ENCODE measurements around the gene GRB2. TPM values are rescaled to one million over a fixed set of nuclear protein-coding genes. Genes with fewer than 3 reads are reported as not detected.

The GRB2 gene
- total RNA-seq, 2 donors from 2014 or later, result 209 to 218 TPM

DNA sequence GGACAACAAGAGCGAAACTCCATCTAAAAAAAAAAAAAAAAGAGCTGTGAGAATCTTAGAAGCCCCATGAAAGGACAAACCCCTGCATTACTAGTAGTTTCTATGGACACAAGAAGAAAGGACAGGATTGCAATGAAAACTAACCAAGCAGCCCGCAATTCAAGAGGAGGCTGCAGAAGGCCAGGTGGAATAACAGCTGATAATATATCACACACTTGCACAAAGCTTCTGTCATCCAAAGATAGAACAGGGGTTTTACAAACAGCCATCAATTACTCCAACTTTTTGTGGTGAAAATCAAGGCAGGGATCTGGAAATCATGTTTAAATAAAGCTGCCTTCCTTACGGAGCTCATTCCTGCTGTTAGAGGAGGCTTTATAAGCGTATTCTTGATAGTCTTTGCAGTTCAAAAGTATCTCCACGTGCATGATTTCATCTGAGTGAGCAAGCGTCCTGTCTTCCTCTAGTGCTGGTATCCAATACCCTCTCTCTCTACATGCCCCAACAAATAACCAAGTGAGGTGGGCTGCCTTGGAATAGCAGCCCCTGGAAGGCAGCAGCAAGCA is 27.8 kb upstream of the GRB2 start:
- H3K36me3 Mint-ChIP-seq (ENCODE audit: insufficient read depth in 2 of 2), result no peaks in the 10 kb centered on the region
- no peaks in the 10 kb centered on the region for H3K27me3 Mint-ChIP-seq (ENCODE audit: low read depth)
- no peaks in the 10 kb centered on the region for H3K9me3 Mint-ChIP-seq
- ATAC-seq (replicated peaks in 1 of 2) (no peak), DNase-seq (no peak)
- no peak overlapping the region for H3K27ac Mint-ChIP-seq
- H3K4me3 Mint-ChIP-seq, result no peak overlapping the region
- peaks cover 8% of the 10 kb centered on the region for H3K4me1 Mint-ChIP-seq (ENCODE audit: low read depth)

DNA sequence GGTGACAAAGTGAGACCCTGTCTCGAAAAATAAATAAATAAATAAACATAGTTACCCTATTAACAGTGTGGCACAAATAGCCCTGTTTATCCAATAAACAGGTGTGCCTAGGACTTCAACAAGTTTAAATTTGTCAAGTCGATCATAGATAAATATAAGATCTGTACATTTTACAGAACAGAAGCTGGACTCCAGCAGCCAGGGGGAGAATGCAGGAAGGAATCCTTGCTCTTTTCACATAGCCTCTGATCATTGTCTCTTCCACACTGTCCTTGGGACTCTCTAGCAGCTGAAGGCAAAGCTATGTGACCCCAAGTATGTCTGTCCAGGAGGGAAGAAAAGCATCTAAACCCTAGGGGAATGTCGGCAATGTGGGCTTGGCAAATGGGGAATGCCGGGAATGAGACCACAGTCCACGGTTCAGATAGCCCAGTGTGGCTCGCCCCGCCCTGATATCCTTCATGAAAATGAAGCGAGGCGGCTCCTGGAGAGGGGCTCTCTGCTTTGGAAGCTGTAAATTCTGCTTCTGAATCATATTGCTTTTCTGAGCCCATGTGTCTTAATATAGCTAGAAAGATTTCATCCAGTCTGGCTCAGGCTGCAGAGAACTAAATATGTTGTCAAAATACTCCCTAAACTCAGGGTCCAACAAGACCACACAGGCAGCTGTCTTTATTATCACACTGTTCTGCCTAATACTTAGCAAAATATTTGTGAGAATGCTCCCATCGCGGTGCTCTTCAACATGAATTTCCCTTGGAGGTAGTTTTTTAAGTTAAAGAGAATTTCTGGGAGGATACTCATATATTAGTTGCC is 24.9 kb upstream of the GRB2 start:
- Mint-ChIP-seq H3K36me3 (ENCODE audit: insufficient read depth in 2 of 2) (no peaks in the 10 kb centered on the region), H3K9me3 (no peaks in the 10 kb centered on the region), H3K27ac (no peak overlapping the region), H3K4me3 (no peak overlapping the region), H3K4me1 (ENCODE audit: low read depth) (peaks cover 17% of the 10 kb centered on the region), H3K27me3 (ENCODE audit: low read depth) (no peaks in the 10 kb centered on the region)
- ATAC-seq (replicated peaks in 1 of 2), result no peak
- DNase-seq, result no peak

DNA sequence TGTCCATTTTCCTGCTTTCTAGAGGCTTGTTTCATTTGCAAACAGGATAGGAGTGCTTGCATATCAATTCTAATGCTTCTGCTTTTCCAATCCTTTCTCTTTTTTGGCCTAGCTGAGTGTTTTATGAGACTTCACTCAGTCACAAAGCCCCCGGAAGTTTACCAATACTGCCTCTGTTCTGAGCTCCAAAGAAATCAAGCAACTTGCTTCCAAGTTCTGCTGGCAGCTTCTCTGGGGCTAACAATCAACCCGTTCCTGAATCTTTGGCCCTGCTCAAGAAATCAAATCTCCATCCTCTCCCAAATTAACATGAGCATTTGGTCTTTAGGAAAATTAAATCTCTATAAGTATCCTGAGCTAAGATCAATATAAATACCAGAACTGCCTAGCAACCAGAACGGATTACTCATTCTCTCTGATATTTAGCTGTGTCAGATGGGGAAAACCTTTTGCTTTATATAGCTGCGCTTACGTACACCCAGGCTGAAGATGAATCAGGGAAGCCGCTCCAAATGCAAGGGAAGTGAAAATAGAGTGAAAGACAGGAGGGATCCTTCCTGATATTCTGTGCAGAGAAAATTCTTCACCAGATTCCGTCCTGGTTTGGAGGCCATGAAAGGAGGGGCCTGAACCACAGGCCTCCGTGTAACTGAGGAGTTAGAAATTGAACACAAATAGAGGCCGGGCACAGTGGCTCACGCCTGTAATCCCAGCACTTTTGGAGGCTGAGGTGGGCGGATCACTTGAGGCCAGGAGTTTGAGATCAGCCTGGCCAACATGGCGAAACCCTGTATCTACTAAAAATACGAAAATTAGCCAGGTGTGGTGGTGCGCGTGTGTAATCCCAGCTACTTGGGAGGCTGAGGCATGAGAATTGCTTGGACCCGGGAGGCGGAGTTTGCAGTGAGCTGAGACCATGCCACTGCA is 23.3 kb upstream of the GRB2 start:
- Mint-ChIP-seq H3K36me3 (ENCODE audit: insufficient read depth in 2 of 2) (no peaks in the 10 kb centered on the region), H3K27ac (no peak overlapping the region), H3K9me3 (no peaks in the 10 kb centered on the region), H3K4me3 (no peak overlapping the region), H3K27me3 (ENCODE audit: low read depth) (no peaks in the 10 kb centered on the region), H3K4me1 (ENCODE audit: low read depth) (peaks cover 17% of the 10 kb centered on the region)
- no peak for DNase-seq
- ATAC-seq (replicated peaks in 1 of 2), result peak in 1 of 2 donors; percentile 63

DNA sequence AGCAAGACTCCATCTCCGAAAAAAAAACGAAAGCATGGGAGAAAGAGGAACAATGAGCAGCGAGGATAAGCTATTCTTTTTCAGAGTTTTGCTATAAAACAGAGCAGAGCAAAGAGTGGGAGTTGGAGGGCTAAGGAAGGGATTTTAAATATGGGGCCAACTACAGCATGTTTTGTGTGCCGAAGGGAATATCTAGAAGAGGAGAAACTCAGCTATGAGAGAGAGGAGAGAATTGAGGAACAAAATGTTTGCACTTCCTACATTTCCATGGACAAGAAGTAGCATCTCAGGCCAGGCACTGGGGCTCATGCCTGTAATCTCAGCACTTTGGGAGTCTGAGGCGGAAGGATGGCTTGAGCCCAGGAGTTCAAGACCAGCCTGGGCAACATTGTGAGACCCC is 13.1 kb upstream of the GRB2 start:
- Mint-ChIP-seq H3K9me3 (no peaks in the 10 kb centered on the region), H3K36me3 (ENCODE audit: insufficient read depth in 2 of 2) (no peaks in the 10 kb centered on the region), H3K4me3 (no peak overlapping the region), H3K27ac (no peak overlapping the region), H3K27me3 (ENCODE audit: low read depth) (peaks cover 12% of the 10 kb centered on the region), H3K4me1 (ENCODE audit: low read depth) (peaks cover 4% of the 10 kb centered on the region)
- DNase-seq, result no peak
- no peak for ATAC-seq (replicated peaks in 1 of 2)

DNA sequence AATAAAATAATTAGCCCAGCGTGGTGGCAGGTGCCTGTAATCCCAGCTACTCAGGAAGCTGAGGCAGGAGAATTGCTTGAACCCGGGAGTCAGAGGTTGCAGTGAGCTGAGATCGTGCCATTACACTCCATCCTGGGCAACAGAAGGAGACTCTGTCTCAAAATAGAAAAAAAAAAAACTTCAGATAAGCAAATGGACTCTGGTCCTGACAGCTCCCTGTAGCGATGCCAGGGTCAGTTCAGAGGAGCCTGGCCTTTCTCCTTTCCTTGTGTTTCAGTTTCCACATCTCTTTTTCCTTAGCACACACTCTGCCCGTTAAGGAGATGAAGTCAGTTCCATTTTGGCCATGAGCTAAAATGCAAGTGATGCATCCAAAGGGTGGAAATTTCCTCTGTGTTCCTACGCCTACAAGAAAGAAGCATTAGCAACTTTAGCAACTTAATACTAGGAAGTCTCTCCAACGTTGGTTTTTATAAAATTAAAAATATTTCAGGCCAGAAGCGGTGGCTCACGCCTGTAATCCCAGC is 11.6 kb upstream of the GRB2 start:
- Mint-ChIP-seq H3K9me3 (no peaks in the 10 kb centered on the region), H3K4me1 (ENCODE audit: low read depth) (peaks cover 16% of the 10 kb centered on the region), H3K36me3 (ENCODE audit: insufficient read depth in 2 of 2) (no peaks in the 10 kb centered on the region), H3K27ac (no peak overlapping the region), H3K27me3 (ENCODE audit: low read depth) (peaks cover 12% of the 10 kb centered on the region), H3K4me3 (no peak overlapping the region)
- no peak for DNase-seq
- ATAC-seq (replicated peaks in 1 of 2), result no peak

DNA sequence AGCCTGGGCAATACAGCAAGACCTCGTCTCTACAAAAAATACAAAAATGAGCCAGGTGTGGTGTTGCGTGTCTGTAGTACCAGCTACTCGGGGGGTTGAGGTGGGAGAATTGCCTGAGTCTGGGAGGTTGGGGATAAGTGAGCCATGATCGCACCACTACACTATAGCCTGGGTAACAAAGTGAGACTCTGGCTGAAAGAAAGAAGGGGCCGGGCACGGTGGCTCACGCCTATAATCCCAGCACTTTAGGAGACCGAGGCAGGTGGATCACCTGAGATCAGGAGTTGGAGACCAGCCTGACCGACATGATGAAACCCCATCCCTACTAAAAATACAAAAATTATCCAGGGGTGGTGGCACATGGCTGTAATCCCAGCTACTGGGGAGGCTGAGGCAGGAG is 10.5 kb upstream of the GRB2 start:
- Mint-ChIP-seq H3K4me3 (no peak overlapping the region), H3K27ac (no peak overlapping the region), H3K36me3 (ENCODE audit: insufficient read depth in 2 of 2) (no peaks in the 10 kb centered on the region), H3K4me1 (ENCODE audit: low read depth) (peaks cover 27% of the 10 kb centered on the region), H3K9me3 (no peaks in the 10 kb centered on the region), H3K27me3 (ENCODE audit: low read depth) (peaks cover 12% of the 10 kb centered on the region)
- ATAC-seq (replicated peaks in 1 of 2), result no peak
- no peak for DNase-seq

DNA sequence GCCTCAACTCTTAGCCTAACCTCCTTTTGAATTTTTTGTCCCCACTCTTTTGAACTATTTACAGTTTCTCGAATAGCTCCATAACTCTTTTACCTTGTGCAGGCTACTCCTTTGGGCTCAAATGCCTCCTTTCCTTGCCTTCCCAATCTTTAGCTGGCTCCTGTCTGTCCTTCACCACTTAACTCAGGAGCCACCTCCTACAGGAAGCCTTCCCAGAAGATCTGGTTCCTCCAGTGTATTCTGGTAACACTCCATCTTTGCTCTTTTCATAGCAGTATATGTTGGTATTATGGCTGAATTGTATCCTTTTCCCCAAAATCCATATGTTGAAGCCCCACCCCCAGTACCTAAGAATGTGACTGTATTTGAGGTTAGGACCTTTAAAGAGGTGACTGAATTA is 9.0 kb upstream of the GRB2 start:
- H3K27ac Mint-ChIP-seq, result peak overlapping the region; percentile 64
- H3K9me3 Mint-ChIP-seq, result no peaks in the 10 kb centered on the region
- no peaks in the 10 kb centered on the region for H3K36me3 Mint-ChIP-seq (ENCODE audit: insufficient read depth in 2 of 2)
- peaks cover 12% of the 10 kb centered on the region for H3K27me3 Mint-ChIP-seq (ENCODE audit: low read depth)
- ATAC-seq (replicated peaks in 1 of 2) (no peak), DNase-seq (no peak)
- peaks cover 27% of the 10 kb centered on the region for H3K4me1 Mint-ChIP-seq (ENCODE audit: low read depth)
- H3K4me3 Mint-ChIP-seq, result no peak overlapping the region

DNA sequence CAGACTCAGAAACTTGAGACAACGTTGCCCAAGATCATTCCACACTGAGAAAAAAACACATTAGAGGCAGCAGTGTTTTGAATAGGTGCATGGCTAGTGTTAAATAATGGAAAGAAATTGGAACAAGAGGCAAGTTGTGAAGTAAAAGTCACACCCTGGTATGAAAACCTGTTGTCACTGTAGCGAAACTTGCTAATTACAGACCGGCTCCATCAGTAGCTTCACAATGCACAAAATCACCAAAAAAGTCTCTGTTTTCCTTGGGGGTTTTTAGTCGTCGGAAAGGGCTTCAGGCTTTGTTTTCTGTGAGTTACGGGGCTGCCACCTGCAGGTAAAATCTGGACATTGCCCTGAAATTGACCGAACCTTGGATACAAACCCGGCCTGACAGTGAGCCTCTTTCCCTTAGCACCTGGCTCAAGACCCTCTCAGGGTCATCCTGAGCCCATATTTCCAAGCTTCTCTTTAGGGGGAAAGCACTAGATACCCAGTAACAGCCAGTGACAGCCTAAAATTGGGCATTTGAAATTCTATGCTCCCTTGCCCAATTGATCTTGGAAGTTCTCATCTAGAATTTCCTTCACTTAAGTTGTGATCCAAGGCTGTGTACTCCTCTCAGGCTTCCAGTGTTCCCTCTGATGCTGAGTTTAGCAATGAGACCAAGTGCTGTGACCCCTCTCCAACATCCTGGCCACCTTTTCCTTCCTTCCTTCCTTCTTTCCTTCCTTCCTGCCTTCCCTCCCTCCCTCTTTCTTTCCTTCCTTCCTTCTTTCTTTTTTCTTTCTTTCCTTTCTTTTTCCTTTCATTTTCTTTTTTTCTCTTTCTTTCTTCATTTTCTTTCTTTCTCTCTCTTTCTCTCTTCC is 7.2 kb upstream of the GRB2 start:
- H3K9me3 Mint-ChIP-seq, result no peaks in the 10 kb centered on the region
- peak overlapping the region; percentile 36 to 69 for H3K4me3 Mint-ChIP-seq
- H3K36me3 Mint-ChIP-seq (ENCODE audit: insufficient read depth in 2 of 2), result no peaks in the 10 kb centered on the region
- peaks cover 23% of the 10 kb centered on the region for H3K4me1 Mint-ChIP-seq (ENCODE audit: low read depth)
- H3K27me3 Mint-ChIP-seq (ENCODE audit: low read depth), result peaks cover 12% of the 10 kb centered on the region
- ATAC-seq (replicated peaks in 1 of 2) (peak; percentile 92 to 93), DNase-seq (peak; percentile 76 to 79)
- H3K27ac Mint-ChIP-seq, result peak overlapping the region; percentile 11

DNA sequence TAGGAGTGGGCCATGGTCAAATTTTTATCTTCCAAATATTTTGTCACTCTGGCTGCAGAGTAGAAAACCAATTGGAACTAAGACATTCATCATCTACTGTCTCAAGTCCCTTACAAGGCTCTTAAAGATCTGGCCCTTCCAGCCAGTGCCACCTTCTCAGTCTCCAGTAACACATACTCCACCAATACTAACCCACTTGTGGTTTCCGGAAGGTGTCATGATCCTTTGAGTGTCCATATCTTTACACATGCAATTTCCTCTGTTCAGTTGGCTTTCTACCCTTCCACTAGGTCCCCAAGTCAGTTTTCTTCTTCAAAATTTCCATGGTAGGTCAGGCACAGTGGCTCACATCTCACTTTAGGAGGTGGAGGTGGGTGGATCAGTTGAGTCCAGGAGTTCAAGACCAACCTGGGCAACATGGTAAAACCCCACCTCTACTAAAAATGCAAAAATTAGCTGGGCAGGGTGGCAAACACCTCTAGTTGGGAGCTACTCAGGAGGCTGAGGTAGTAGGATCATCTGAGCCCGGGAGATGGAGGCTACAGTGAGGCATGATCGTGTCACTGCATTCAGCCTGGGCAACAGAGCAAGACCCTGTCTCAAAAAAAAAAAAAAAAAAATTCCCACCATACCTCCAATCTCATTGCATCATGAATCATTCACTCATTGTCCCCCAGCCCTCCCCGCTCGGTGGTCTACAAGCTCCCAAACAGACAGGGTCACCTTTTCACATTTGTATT is 6.0 kb upstream of the GRB2 start:
- Mint-ChIP-seq H3K36me3 (ENCODE audit: insufficient read depth in 2 of 2) (no peaks in the 10 kb centered on the region), H3K27me3 (ENCODE audit: low read depth) (peaks cover 12% of the 10 kb centered on the region), H3K4me3 (peak overlapping the region; percentile 36 to 69), H3K27ac (no peak overlapping the region), H3K4me1 (ENCODE audit: low read depth) (peaks cover 28% of the 10 kb centered on the region), H3K9me3 (no peaks in the 10 kb centered on the region)
- DNase-seq (no peak), ATAC-seq (replicated peaks in 1 of 2) (peak in 1 of 2 donors; percentile 40)

DNA sequence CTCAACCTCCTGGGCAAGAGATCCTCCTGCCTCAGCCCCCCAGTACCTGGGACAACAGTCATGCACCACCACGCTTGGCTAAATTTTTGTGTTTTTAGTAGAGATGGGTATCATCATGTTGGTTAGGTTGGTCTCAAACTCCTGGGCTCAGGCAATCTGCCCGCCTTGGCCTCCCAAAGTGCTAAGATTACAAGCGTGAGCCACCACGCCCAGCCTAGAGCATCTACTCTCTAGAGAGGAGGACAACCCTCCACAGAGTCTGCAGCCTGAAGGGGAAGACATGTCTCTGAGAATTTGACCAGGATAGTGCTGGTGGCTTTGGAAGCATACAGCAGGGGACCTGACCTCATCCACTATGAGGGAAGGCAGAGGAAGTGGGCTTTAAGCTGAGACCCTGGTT is 4.7 kb upstream of the GRB2 start:
- ATAC-seq (replicated peaks in 1 of 2) (no peak), DNase-seq (no peak)
- Mint-ChIP-seq H3K9me3 (no peaks in the 10 kb centered on the region), H3K36me3 (ENCODE audit: insufficient read depth in 2 of 2) (peaks cover 0 to 2% of the 10 kb centered on the region in 2 donors), H3K27ac (no peak overlapping the region), H3K27me3 (ENCODE audit: low read depth) (peaks cover 12% of the 10 kb centered on the region), H3K4me3 (no peak overlapping the region), H3K4me1 (ENCODE audit: low read depth) (peaks cover 37% of the 10 kb centered on the region)

DNA sequence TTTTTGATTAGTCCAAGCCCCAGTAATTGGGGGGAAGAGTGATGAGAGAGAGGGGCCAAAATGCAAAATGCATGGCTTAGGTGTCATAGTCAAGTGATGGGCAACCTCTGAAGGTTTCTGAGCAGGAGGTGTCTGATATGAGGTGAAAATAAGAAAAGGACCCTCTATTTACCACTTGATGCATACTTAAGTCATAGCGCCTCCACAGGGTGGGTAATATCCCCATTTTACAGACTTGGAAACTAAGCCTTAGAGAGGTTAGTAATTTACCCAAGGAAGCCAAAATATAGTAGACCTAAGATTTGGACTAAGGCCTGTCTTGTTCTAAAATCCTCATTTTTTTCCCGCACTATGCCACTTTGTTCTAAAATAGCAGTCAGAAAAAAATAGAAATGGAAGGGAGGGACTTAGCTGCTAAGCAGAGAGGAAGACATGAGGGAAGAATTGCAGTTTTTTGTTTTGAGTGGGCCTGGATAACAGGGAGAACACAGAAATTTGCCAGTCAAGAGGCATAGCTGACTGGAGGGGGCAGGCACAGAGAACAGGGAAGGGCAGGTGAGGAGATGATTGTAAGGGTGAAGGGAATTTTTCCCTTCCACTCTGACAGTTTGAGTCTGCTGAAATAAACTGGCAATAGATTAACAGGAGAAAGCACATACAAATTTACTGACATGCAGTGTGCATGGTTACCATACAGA is 2.3 kb upstream of the GRB2 start:
- Mint-ChIP-seq H3K4me1 (ENCODE audit: low read depth) (peaks cover 46% of the 10 kb centered on the region), H3K4me3 (no peak overlapping the region), H3K9me3 (no peaks in the 10 kb centered on the region), H3K27ac (no peak overlapping the region), H3K27me3 (ENCODE audit: low read depth) (no peaks in the 10 kb centered on the region), H3K36me3 (ENCODE audit: insufficient read depth in 2 of 2) (peaks cover 3 to 4% of the 10 kb centered on the region in 2 donors)
- DNase-seq (no peak), ATAC-seq (replicated peaks in 1 of 2) (no peak)
